GM12892 (cell line): ENCODE results near the gene SEPTIN2.

Experiments used
- POLR2A ChIP-seq: IDR thresholded peaks from 2 replicates; pipeline ENCODE4 v1.6.1; 2011; ENCODE audit warnings: low read depth, low read length, control low read depth
- POLR2AphosphoS5 ChIP-seq: IDR thresholded peaks from 2 replicates; pipeline ENCODE4 v1.6.1; 2011; ENCODE audit warnings: low read depth, low read length, control low read depth

- TF ChIP-seq POLR2A, result no peak
- TF ChIP-seq POLR2AphosphoS5, result no peak
These were observed 61.1 kb downstream of the SEPTIN2 start for GRCh38 chr2:241376808-241377207.
